ENCODE measurements around the gene PIWIL1. TPM values are rescaled to one million over a fixed set of nuclear protein-coding genes. Genes with fewer than 3 reads are reported as not detected.

Gene PIWIL1
- total RNA-seq, 1 experiment from 2014 or later: not detected

- H3K27me3 Mint-ChIP-seq (ENCODE audit: low read depth): peaks cover 72% of the 10 kb centered on the region
Observed at GRCh38 chr12:130307859-130308258, 29.8 kb upstream of the PIWIL1 start.

More at GRCh38 chr12:130307859-130308258, 29.8 kb upstream of the PIWIL1 start:
- TF ChIP-seq CTCF (conservative IDR thresholded peaks at IDR 0.05): no peak
- no peak overlapping the region for H2AK5ac ChIP-seq (ENCODE audit: insufficient read length, low read length)
- no peak overlapping the region for H4K8ac ChIP-seq (replicated peaks; ENCODE audit: insufficient read length, low read depth, low read length)
- Mint-ChIP-seq H3K4me3 (no peak overlapping the region), H3K4me1 (no peaks in the 10 kb centered on the region), H3K9me3 (no peaks in the 10 kb centered on the region; a peak in 1 of 5 replicates), H3K27ac (no peak overlapping the region; a peak in 1 of 7 replicates), H3K36me3 (ENCODE audit: insufficient read depth in 1 of 3, low read depth in 3 of 3) (no peaks in the 10 kb centered on the region)
- H2BK120ac ChIP-seq (ENCODE audit: low read depth, low read length, poor library complexity, severe bottlenecking): no peak overlapping the region
- no peak overlapping the region for H4K91ac ChIP-seq (ENCODE audit: insufficient read length, low read depth, low read length)
- no peaks in the 10 kb centered on the region for H3K23me2 ChIP-seq (ENCODE audit: insufficient read length, low read depth, low read length, poor library complexity, severe bottlenecking)
- H2BK12ac ChIP-seq (ENCODE audit: insufficient read length, low read depth, low read length): no peak overlapping the region
- no CpG with 5 or more reads among the region's 14 CpGs for WGBS (ENCODE audit: extremely low coverage, insufficient read length, low lambda C conversion rate)
- H3K27ac ChIP-seq (ENCODE audit: insufficient read length, low read depth, low read length): no peak overlapping the region
- no peaks in the 10 kb centered on the region for H3K4me1 ChIP-seq (ENCODE audit: insufficient read depth, low read length)
- H2BK15ac ChIP-seq (ENCODE audit: low read depth, low read length): no peak overlapping the region
- no peaks in the 10 kb centered on the region for H4K20me1 ChIP-seq (ENCODE audit: control insufficient read depth, insufficient read depth, insufficient read length)
- no peak overlapping the region for H3K9ac ChIP-seq (ENCODE audit: extremely low read depth, insufficient read length, low read length)
- H3K4ac ChIP-seq (ENCODE audit: low read depth, low read length): no peak overlapping the region
- H2BK5ac ChIP-seq (ENCODE audit: insufficient read length, low read length): no peak overlapping the region
- no peak for DNase-seq
- no peak overlapping the region for H3K23ac ChIP-seq (ENCODE audit: insufficient read length, low read depth, low read length)
- no peak overlapping the region for H3T11ph ChIP-seq (ENCODE audit: low read length)
- H3K14ac ChIP-seq (ENCODE audit: insufficient read depth, low read length): no peak overlapping the region
- no peak overlapping the region for H4K5ac ChIP-seq (ENCODE audit: insufficient read length, low read depth, low read length)
- no peak overlapping the region for H3K56ac ChIP-seq (ENCODE audit: insufficient read length, low read depth, low read length)
- no peaks in the 10 kb centered on the region for H3K9me3 ChIP-seq (ENCODE audit: control insufficient read depth, low read depth, low read length)
- no peak overlapping the region for H2AFZ ChIP-seq (ENCODE audit: low read length)
- H3K18ac ChIP-seq (ENCODE audit: insufficient read length, low read depth, low read length): no peak overlapping the region
- no peaks in the 10 kb centered on the region for H3K79me1 ChIP-seq (ENCODE audit: insufficient read depth, low read depth, low read length, poor library complexity, severe bottlenecking)
- no peaks in the 10 kb centered on the region for H3K79me2 ChIP-seq (ENCODE audit: insufficient read depth, low read length)
- no peak overlapping the region for H2BK20ac ChIP-seq (ENCODE audit: low read depth, low read length, poor library complexity, severe bottlenecking)
- no peak overlapping the region for H3K4me2 ChIP-seq (ENCODE audit: insufficient read depth, insufficient read length, low read length)
- 0 out of 2 replicates have a peak, but pooled peaks cover 2% of the 10 kb centered on the region for H3K27me3 ChIP-seq (ENCODE audit: insufficient read depth, low read length)
